ENCODE measurements around the gene ASZ1. TPM values are rescaled to one million over a fixed set of nuclear protein-coding genes. Genes with fewer than 3 reads are reported as not detected.

The ASZ1 gene
- total and polyA plus RNA-seq, 2 donors from 2014 or later, result not detected

- Histone ChIP-seq H3K9me3 (ENCODE audit: control insufficient read depth in 2 of 3, insufficient read depth in 1 of 3, low read length in 3 of 3) (no peaks in the 10 kb centered on the region), H3K4me3 (ENCODE audit: low read length in 3 of 3) (no peak overlapping the region), H3K27me3 (ENCODE audit: control insufficient read depth, insufficient read depth, low read length) (peaks cover 17% of the 10 kb centered on the region), H3K27ac (ENCODE audit: low read depth in 2 of 2, low read length in 2 of 2) (no peak overlapping the region), H3K4me1 (ENCODE audit: control insufficient read depth in 2 of 3, insufficient read depth in 2 of 3, low read depth in 1 of 3, low read length in 3 of 3) (peaks cover 0 to 9% (median 0%) of the 10 kb centered on the region in 3 donors), H3K9ac (ENCODE audit: low read length in 3 of 3) (no peak overlapping the region), H3K36me3 (ENCODE audit: control insufficient read depth in 2 of 3, insufficient read depth in 3 of 3, low read length in 3 of 3) (no peaks in the 10 kb centered on the region)
- intact Hi-C loops (cut with DNase I), result no loop called here
- DNase-seq (no peak), FAIRE-seq (no peak)
- no peak for TF ChIP-seq CTCF (IDR thresholded peaks at IDR 0.05; ENCODE audit: borderline replicate concordance, extremely low read depth, insufficient read depth)
These were observed 101.5 kb downstream of the ASZ1 start for GRCh38 chr7:117325836-117326235.

GRCh38 chr7:117324960-117325359 is 102.3 kb downstream of the ASZ1 start:
- H3K4me3 ChIP-seq (ENCODE audit: low read length in 3 of 3), result peak overlapping the region in 2 of 3 donors; percentile 33 to 42
- FAIRE-seq (no peak), DNase-seq (peak in 2 of 5 donors; percentile 2 to 14)
- TF ChIP-seq CTCF (IDR thresholded peaks at IDR 0.05; ENCODE audit: borderline replicate concordance, extremely low read depth, insufficient read depth), result no peak
- H3K36me3 ChIP-seq (ENCODE audit: control insufficient read depth in 2 of 3, insufficient read depth in 3 of 3, low read length in 3 of 3), result no peaks in the 10 kb centered on the region
- peaks cover 0 to 9% (median 0%) of the 10 kb centered on the region in 3 donors for H3K4me1 ChIP-seq (ENCODE audit: control insufficient read depth in 2 of 3, insufficient read depth in 2 of 3, low read depth in 1 of 3, low read length in 3 of 3)
- intact Hi-C loops (cut with DNase I), result no loop called here
- H3K27ac ChIP-seq (ENCODE audit: low read depth in 2 of 2, low read length in 2 of 2), result no peak overlapping the region
- no peak overlapping the region for H3K9ac ChIP-seq (ENCODE audit: low read length in 3 of 3)
- peaks cover 18% of the 10 kb centered on the region for H3K27me3 ChIP-seq (ENCODE audit: control insufficient read depth, insufficient read depth, low read length)
- H3K9me3 ChIP-seq (ENCODE audit: control insufficient read depth in 2 of 3, insufficient read depth in 1 of 3, low read length in 3 of 3), result no peaks in the 10 kb centered on the region

GRCh38 chr7:117323851-117324711 is 103.2 kb downstream of the ASZ1 start:
- H3K4me1 ChIP-seq (ENCODE audit: control insufficient read depth in 2 of 3, insufficient read depth in 2 of 3, low read depth in 1 of 3, low read length in 3 of 3), result peaks cover 0 to 9% (median 0%) of the 10 kb centered on the region in 3 donors
- DNase-seq (peak; percentile 54 to 80 (median 69)), FAIRE-seq (no peak)
- no peaks in the 10 kb centered on the region for H3K36me3 ChIP-seq (ENCODE audit: control insufficient read depth in 2 of 3, insufficient read depth in 3 of 3, low read length in 3 of 3)
- H3K4me3 ChIP-seq (ENCODE audit: low read length in 3 of 3), result peak overlapping the region; percentile 7 to 42 (median 33)
- intact Hi-C loops (cut with DNase I), result no loop called here
- no peaks in the 10 kb centered on the region for H3K9me3 ChIP-seq (ENCODE audit: control insufficient read depth in 2 of 3, insufficient read depth in 1 of 3, low read length in 3 of 3)
- H3K27ac ChIP-seq (ENCODE audit: low read depth in 2 of 2, low read length in 2 of 2), result no peak overlapping the region
- TF ChIP-seq CTCF (IDR thresholded peaks at IDR 0.05; ENCODE audit: borderline replicate concordance, extremely low read depth, insufficient read depth), result no peak
- no peak overlapping the region for H3K9ac ChIP-seq (ENCODE audit: low read length in 3 of 3)
- peaks cover 20% of the 10 kb centered on the region for H3K27me3 ChIP-seq (ENCODE audit: control insufficient read depth, insufficient read depth, low read length)

Data from kidney (tissue), 14 donors.